Measurements from ENCODE around the gene SLC6A9.

The SLC6A9 gene

GRCh38 chr1:43963890-43964289, 67.4 kb downstream of the SLC6A9 start:
- no peak for DNase-seq

GRCh38 chr1:43963006-43963405, 68.3 kb downstream of the SLC6A9 start:
- no peak for DNase-seq

- no peak for DNase-seq
Observed at GRCh38 chr1:43962324-43962723, 68.9 kb downstream of the SLC6A9 start.

GRCh38 chr1:43961692-43962091, 69.6 kb downstream of the SLC6A9 start:
- DNase-seq: no peak

- no peak for DNase-seq
Observed at GRCh38 chr1:43960798-43961197, 70.5 kb downstream of the SLC6A9 start.

GRCh38 chr1:43958351-43959255, 72.7 kb downstream of the SLC6A9 start:
- no peak for DNase-seq

GRCh38 chr1:43957407-43958040, 73.7 kb downstream of the SLC6A9 start:
- DNase-seq: no peak

GRCh38 chr1:43956234-43956633, 75.0 kb downstream of the SLC6A9 start:
- no peak for DNase-seq

- no peak for DNase-seq
Observed at GRCh38 chr1:43954036-43954435, 77.2 kb downstream of the SLC6A9 start.

GRCh38 chr1:43953361-43953760, 77.9 kb downstream of the SLC6A9 start:
- DNase-seq: no peak

GRCh38 chr1:43952731-43953346, 78.4 kb downstream of the SLC6A9 start:
- no peak for DNase-seq

GRCh38 chr1:43951021-43951985, 80.0 kb downstream of the SLC6A9 start:
- no peak for DNase-seq

- DNase-seq: no peak
Observed at GRCh38 chr1:43949678-43950077, 81.6 kb downstream of the SLC6A9 start.

GRCh38 chr1:43947874-43948437, 83.3 kb downstream of the SLC6A9 start:
- DNase-seq: no peak

- no peak for DNase-seq
Observed at GRCh38 chr1:43947061-43947873, 84.0 kb downstream of the SLC6A9 start.

Data from CD4-positive, alpha-beta T cell treated with Interferon gamma for 1 hour (primary cell).